ENCODE measurements around the gene KREMEN1.

The KREMEN1 gene, protein sequence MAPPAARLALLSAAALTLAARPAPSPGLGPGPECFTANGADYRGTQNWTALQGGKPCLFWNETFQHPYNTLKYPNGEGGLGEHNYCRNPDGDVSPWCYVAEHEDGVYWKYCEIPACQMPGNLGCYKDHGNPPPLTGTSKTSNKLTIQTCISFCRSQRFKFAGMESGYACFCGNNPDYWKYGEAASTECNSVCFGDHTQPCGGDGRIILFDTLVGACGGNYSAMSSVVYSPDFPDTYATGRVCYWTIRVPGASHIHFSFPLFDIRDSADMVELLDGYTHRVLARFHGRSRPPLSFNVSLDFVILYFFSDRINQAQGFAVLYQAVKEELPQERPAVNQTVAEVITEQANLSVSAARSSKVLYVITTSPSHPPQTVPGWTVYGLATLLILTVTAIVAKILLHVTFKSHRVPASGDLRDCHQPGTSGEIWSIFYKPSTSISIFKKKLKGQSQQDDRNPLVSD
- long read RNA-seq, partial matches to known transcripts, result 0 of 1 reads
- long read RNA-seq, other reads (novel, unspliced or antisense), result 1 of 1 reads

- TF ChIP-seq SPI1 (IDR thresholded peaks at IDR 0.05; ENCODE audit: borderline replicate concordance, low read depth) (no peak), GABPA (IDR thresholded peaks at IDR 0.05; ENCODE audit: low read depth) (no peak), REST (IDR thresholded peaks at IDR 0.05; ENCODE audit: insufficient replicate concordance, low read depth) (no peak), CTCF (IDR thresholded peaks at IDR 0.05; ENCODE audit: insufficient read depth, low read length) (no peak), POLR2AphosphoS5 (IDR thresholded peaks at IDR 0.05; ENCODE audit: low read depth) (no peak)
- H3K27ac ChIP-seq (replicated peaks), result no peak within 1 kb of the TSS
- DNase-seq (ENCODE audit: low read depth in 1 of 2, low spot score in 1 of 2), result no peak
- H3K4me3 ChIP-seq (replicated peaks; ENCODE audit: insufficient read depth, low read length), result peak within 1 kb of the TSS; percentile 49
- peaks cover 57% of the 10 kb centered on the region for H3K27me3 ChIP-seq (ENCODE audit: insufficient read depth, poor library complexity, severe bottlenecking)
These were observed at the start of gene KREMEN1 for GRCh38 chr22:29072979-29073617. TSS of gene KREMEN1 (plus strand) at chr22:29073035. CDS start at chr22:29073131, 96 bp downstream.

DNA sequence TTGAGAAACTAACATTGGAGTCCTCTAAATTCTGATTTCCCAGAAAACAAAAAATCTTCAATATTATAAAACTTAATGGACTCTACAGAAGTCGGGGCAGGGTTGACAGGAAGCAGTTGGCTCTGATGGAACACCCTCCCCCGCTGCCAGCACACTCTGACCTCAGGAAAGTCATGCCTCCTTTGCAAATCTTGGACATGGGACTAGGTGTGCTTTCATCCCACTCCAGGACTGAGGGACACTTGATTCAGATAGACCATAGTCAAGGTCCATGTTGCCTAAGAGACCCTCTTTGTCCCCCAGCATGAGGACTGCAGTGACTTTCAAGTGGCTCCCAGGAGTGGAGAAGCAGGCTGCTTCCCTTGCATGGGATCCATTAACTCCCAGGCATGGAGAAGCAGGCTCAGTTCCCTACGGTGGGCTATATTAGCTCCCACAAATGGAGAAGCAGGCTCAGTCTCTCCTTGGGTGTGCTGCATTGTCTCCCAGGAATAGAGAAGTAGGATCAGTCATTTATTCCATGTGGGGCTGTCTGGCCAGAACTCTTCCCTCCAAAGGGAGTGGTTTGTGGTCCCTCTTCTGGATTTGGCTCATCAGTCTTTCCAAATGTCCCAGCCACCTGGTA is 49.6 kb upstream of the KREMEN1 start:
- H3K4me3 ChIP-seq (replicated peaks; ENCODE audit: insufficient read depth, low read length), result no peak overlapping the region
- no peak for DNase-seq (ENCODE audit: low read depth in 1 of 2, low spot score in 1 of 2)
- no peak for TF ChIP-seq CTCF (IDR thresholded peaks at IDR 0.05; ENCODE audit: insufficient read depth, low read length)
- H3K27ac ChIP-seq (replicated peaks), result no peak overlapping the region
- H3K27me3 ChIP-seq (ENCODE audit: insufficient read depth, poor library complexity, severe bottlenecking), result no peaks in the 10 kb centered on the region

GRCh38 chr22:29026579-29026978 is 46.3 kb upstream of the KREMEN1 start:
- H3K4me3 ChIP-seq (replicated peaks; ENCODE audit: insufficient read depth, low read length), result no peak overlapping the region
- no peaks in the 10 kb centered on the region for H3K27me3 ChIP-seq (ENCODE audit: insufficient read depth, poor library complexity, severe bottlenecking)
- DNase-seq (ENCODE audit: low read depth in 1 of 2, low spot score in 1 of 2), result no peak
- TF ChIP-seq POLR2AphosphoS5 (IDR thresholded peaks at IDR 0.05; ENCODE audit: low read depth), result no peak
- TF ChIP-seq SPI1 (IDR thresholded peaks at IDR 0.05; ENCODE audit: borderline replicate concordance, low read depth), result no peak
- TF ChIP-seq CTCF (IDR thresholded peaks at IDR 0.05; ENCODE audit: insufficient read depth, low read length), result no peak
- no peak for TF ChIP-seq REST (IDR thresholded peaks at IDR 0.05; ENCODE audit: insufficient replicate concordance, low read depth)
- no peak for TF ChIP-seq GABPA (IDR thresholded peaks at IDR 0.05; ENCODE audit: low read depth)
- no peak overlapping the region for H3K27ac ChIP-seq (replicated peaks)

Data from HL-60 (cell line).